Muscle layer of colon (tissue), 2 donors: Measurements from ENCODE around the gene EBF3.

Experiments
- H3K27ac ChIP-seq: one replicate; pipeline ENCODE4 v1.7.0; 2013; ENCODE audit warnings: low read depth, mild to moderate bottlenecking, low read length, moderate library complexity
- H3K27me3 ChIP-seq, 2 donors: one replicate each; pipeline ENCODE4 v1.7.0; 2013; ENCODE audit warnings: low read length in 2 of 2, mild to moderate bottlenecking in 2 of 2; ENCODE audit not compliant: insufficient read depth in 2 of 2, control insufficient read depth in 1 of 2
- H3K36me3 ChIP-seq: one replicate; pipeline ENCODE4 v1.7.0; 2013; ENCODE audit warnings: mild to moderate bottlenecking, low read length; ENCODE audit not compliant: insufficient read depth
- H3K4me1 ChIP-seq: one replicate; pipeline ENCODE4 v1.7.0; 2013; ENCODE audit warnings: mild to moderate bottlenecking, low read length; ENCODE audit not compliant: insufficient read depth
- H3K4me3 ChIP-seq, 2 donors: one replicate each; pipeline ENCODE4 v1.7.0; 2013; ENCODE audit warnings: low read length in 2 of 2, low read depth in 1 of 2, mild to moderate bottlenecking in 1 of 2, moderate library complexity in 1 of 2
- H3K9ac ChIP-seq: one replicate; pipeline ENCODE4 v1.7.0; 2013; ENCODE audit warnings: low read length
- H3K9me3 ChIP-seq: one replicate; pipeline ENCODE4 v1.7.0; 2013; ENCODE audit warnings: mild to moderate bottlenecking, low read length
- donor health status: abdominal sarcoma.
- donor health status: Adenocarcinoma of cecum.

The EBF3 gene

GRCh38 chr10:129854796-129855705 is 109.0 kb downstream of the EBF3 start:
- no peak overlapping the region for H3K27ac ChIP-seq
- H3K27me3 ChIP-seq = no peaks in the 10 kb centered on the region
- no peak overlapping the region for H3K9ac ChIP-seq
- no peak overlapping the region for H3K4me3 ChIP-seq
- no peaks in the 10 kb centered on the region for H3K36me3 ChIP-seq
- no peaks in the 10 kb centered on the region for H3K4me1 ChIP-seq
- H3K9me3 ChIP-seq = no peaks in the 10 kb centered on the region

- Histone ChIP-seq H3K4me1 (no peaks in the 10 kb centered on the region), H3K9ac (no peak overlapping the region), H3K27me3 (no peaks in the 10 kb centered on the region), H3K27ac (no peak overlapping the region), H3K9me3 (no peaks in the 10 kb centered on the region), H3K36me3 (no peaks in the 10 kb centered on the region), H3K4me3 (no peak overlapping the region)
Observed at GRCh38 chr10:129854158-129854557, 109.9 kb downstream of the EBF3 start.

- Histone ChIP-seq H3K9ac (no peak overlapping the region), H3K4me1 (no peaks in the 10 kb centered on the region), H3K27ac (no peak overlapping the region), H3K27me3 (no peaks in the 10 kb centered on the region), H3K36me3 (no peaks in the 10 kb centered on the region), H3K9me3 (no peaks in the 10 kb centered on the region), H3K4me3 (no peak overlapping the region)
Observed at GRCh38 chr10:129853562-129853903, 110.5 kb downstream of the EBF3 start.

- Histone ChIP-seq H3K9ac (no peak overlapping the region), H3K4me1 (no peaks in the 10 kb centered on the region), H3K36me3 (no peaks in the 10 kb centered on the region), H3K4me3 (no peak overlapping the region), H3K9me3 (no peaks in the 10 kb centered on the region), H3K27ac (no peak overlapping the region), H3K27me3 (no peaks in the 10 kb centered on the region)
Observed at GRCh38 chr10:129852829-129853561, 111.1 kb downstream of the EBF3 start.

GRCh38 chr10:129851941-129852640 is 112.0 kb downstream of the EBF3 start:
- Histone ChIP-seq H3K4me1 (no peaks in the 10 kb centered on the region), H3K4me3 (no peak overlapping the region), H3K27ac (no peak overlapping the region), H3K27me3 (no peaks in the 10 kb centered on the region), H3K9ac (no peak overlapping the region), H3K9me3 (no peaks in the 10 kb centered on the region), H3K36me3 (no peaks in the 10 kb centered on the region)

- no peaks in the 10 kb centered on the region for H3K4me1 ChIP-seq
- no peak overlapping the region for H3K9ac ChIP-seq
- no peaks in the 10 kb centered on the region for H3K27me3 ChIP-seq
- H3K27ac ChIP-seq = no peak overlapping the region
- H3K9me3 ChIP-seq = no peaks in the 10 kb centered on the region
- no peaks in the 10 kb centered on the region for H3K36me3 ChIP-seq
- no peak overlapping the region for H3K4me3 ChIP-seq
Observed at GRCh38 chr10:129850790-129851189, 113.3 kb downstream of the EBF3 start.

- Histone ChIP-seq H3K4me1 (no peaks in the 10 kb centered on the region), H3K27ac (no peak overlapping the region), H3K9me3 (no peaks in the 10 kb centered on the region), H3K9ac (no peak overlapping the region), H3K36me3 (no peaks in the 10 kb centered on the region), H3K27me3 (no peaks in the 10 kb centered on the region), H3K4me3 (no peak overlapping the region)
Observed at GRCh38 chr10:129850316-129850715, 113.8 kb downstream of the EBF3 start.

- Histone ChIP-seq H3K4me1 (no peaks in the 10 kb centered on the region), H3K9ac (no peak overlapping the region), H3K4me3 (no peak overlapping the region), H3K27me3 (no peaks in the 10 kb centered on the region), H3K27ac (no peak overlapping the region), H3K9me3 (no peaks in the 10 kb centered on the region), H3K36me3 (no peaks in the 10 kb centered on the region)
Observed at GRCh38 chr10:129849853-129850252, 114.2 kb downstream of the EBF3 start.

GRCh38 chr10:129849452-129849750 is 114.7 kb downstream of the EBF3 start:
- H3K9ac ChIP-seq = no peak overlapping the region
- H3K27me3 ChIP-seq = no peaks in the 10 kb centered on the region
- H3K36me3 ChIP-seq = no peaks in the 10 kb centered on the region
- H3K27ac ChIP-seq = no peak overlapping the region
- H3K4me3 ChIP-seq = no peak overlapping the region
- H3K4me1 ChIP-seq = no peaks in the 10 kb centered on the region
- no peaks in the 10 kb centered on the region for H3K9me3 ChIP-seq

GRCh38 chr10:129848696-129849451 is 115.2 kb downstream of the EBF3 start:
- H3K9me3 ChIP-seq = no peaks in the 10 kb centered on the region
- no peaks in the 10 kb centered on the region for H3K36me3 ChIP-seq
- H3K27me3 ChIP-seq = no peaks in the 10 kb centered on the region
- H3K27ac ChIP-seq = no peak overlapping the region
- H3K4me3 ChIP-seq = no peak overlapping the region
- no peak overlapping the region for H3K9ac ChIP-seq
- H3K4me1 ChIP-seq = no peaks in the 10 kb centered on the region
